HepG2 (cell line): ENCODE measurements around the gene ABCG4. TPM values are rescaled to one million over a fixed set of nuclear protein-coding genes. Genes with fewer than 3 reads are reported as not detected.
A peak's percentile ranks its signal among the peaks of the same experiment; 100 is the strongest.

ENCODE experiments used
- KLF15 ChIP-seq: sonication (generic); formaldehyde crosslinking; IDR thresholded peaks from 2 replicates; pipeline ENCODE4 v1.8.1; 2023; ENCODE audit warnings: borderline replicate concordance, mild to moderate bottlenecking, inconsistent platforms, missing genetic modification reagents, mixed read lengths
- NFKB2 ChIP-seq: sonication (generic); formaldehyde crosslinking; IDR thresholded peaks from 2 replicates; pipeline ENCODE4 v1.4.0; 2020; ENCODE audit warnings: missing genetic modification reagents, borderline replicate concordance
- PPARG ChIP-seq: conservative IDR thresholded peaks from 2 replicates; pipeline ENCODE4 v1.6.1; 2016; ENCODE audit warnings: missing biosample characterization, missing genetic modification reagents
- REL ChIP-seq: sonication (generic); formaldehyde crosslinking; conservative IDR thresholded peaks from 2 replicates; pipeline ENCODE4 v1.8.0; 2022; ENCODE audit warnings: mild to moderate bottlenecking, missing genetic modification reagents, moderate library complexity
- SP5 ChIP-seq: IDR thresholded peaks from 2 replicates; pipeline ENCODE4 v1.6.1; 2016; ENCODE audit warnings: low read depth, borderline replicate concordance
- ZNF546 ChIP-seq: sonication (generic); formaldehyde crosslinking; conservative IDR thresholded peaks from 2 replicates; pipeline ENCODE4 v1.8.1; 2023; ENCODE audit warnings: mild to moderate bottlenecking, missing genetic modification reagents
- ZSCAN12 ChIP-seq: sonication (generic); formaldehyde crosslinking; IDR thresholded peaks from 2 replicates; pipeline ENCODE4 v1.9.0; 2021; ENCODE audit warnings: mild to moderate bottlenecking, missing genetic modification reagents
- polyA plus RNA-seq, 8 experiments: library from polyadenylated mRNA; depleted of rRNA in 3 of 8; stranded (reverse) in 7 of 8; unstranded in 1 of 8; fragments of >200 nt; fragmentation: Illumina TruSeq in 4 of 8; extraction: Trizol in 4 of 8; gene quantifications; 2 replicates each; pipeline versions ENCODE4 v1.2.1 to v1.2.3, GENCODE V29; 2011 to 2016; ENCODE audit warnings: low read depth in 4 of 8, missing spikeins in 1 of 8, mixed read lengths in 1 of 8; ENCODE audit not compliant: insufficient read depth in 1 of 8
- total RNA-seq, 5 experiments: library from RNA; depleted of rRNA; stranded (reverse); fragments of >200 nt; fragmentation: Illumina TruSeq; extraction: Trizol; gene quantifications; 2 replicates each; pipeline ENCODE4 v1.2.3, GENCODE V29; 2016; ENCODE audit warnings: low read depth in 1 of 5
- TF ChIP-seq, protein P1 (sequence below): sonication (generic); formaldehyde crosslinking; IDR thresholded peaks from 2 replicates; pipeline ENCODE4 v1.8.1; 2023; ENCODE audit warnings: mild to moderate bottlenecking, missing genetic modification reagents
- TF ChIP-seq, protein P2 (sequence below): sonication (generic); formaldehyde crosslinking; IDR thresholded peaks from 2 replicates; pipeline ENCODE4 v1.4.0; 2020; ENCODE audit warnings: mild to moderate bottlenecking, missing genetic modification reagents
- TF ChIP-seq, protein P3 (sequence below): sonication (generic); formaldehyde crosslinking; IDR thresholded peaks from 2 replicates; pipeline ENCODE4 v1.5.0; 2020; ENCODE audit warnings: mild to moderate bottlenecking, missing genetic modification reagents, moderate library complexity
- TF ChIP-seq, protein P4 (sequence below): sonication (generic); formaldehyde crosslinking; IDR thresholded peaks from 2 replicates; pipeline ENCODE4 v1.9.0; 2021; ENCODE audit warnings: mild to moderate bottlenecking, missing genetic modification reagents

Gene ABCG4
- total and polyA plus RNA-seq, 2 of the 13 experiments (the other 11 are each of a cell fraction or from before 2014, with no cell fraction given) = not detected

DNA sequence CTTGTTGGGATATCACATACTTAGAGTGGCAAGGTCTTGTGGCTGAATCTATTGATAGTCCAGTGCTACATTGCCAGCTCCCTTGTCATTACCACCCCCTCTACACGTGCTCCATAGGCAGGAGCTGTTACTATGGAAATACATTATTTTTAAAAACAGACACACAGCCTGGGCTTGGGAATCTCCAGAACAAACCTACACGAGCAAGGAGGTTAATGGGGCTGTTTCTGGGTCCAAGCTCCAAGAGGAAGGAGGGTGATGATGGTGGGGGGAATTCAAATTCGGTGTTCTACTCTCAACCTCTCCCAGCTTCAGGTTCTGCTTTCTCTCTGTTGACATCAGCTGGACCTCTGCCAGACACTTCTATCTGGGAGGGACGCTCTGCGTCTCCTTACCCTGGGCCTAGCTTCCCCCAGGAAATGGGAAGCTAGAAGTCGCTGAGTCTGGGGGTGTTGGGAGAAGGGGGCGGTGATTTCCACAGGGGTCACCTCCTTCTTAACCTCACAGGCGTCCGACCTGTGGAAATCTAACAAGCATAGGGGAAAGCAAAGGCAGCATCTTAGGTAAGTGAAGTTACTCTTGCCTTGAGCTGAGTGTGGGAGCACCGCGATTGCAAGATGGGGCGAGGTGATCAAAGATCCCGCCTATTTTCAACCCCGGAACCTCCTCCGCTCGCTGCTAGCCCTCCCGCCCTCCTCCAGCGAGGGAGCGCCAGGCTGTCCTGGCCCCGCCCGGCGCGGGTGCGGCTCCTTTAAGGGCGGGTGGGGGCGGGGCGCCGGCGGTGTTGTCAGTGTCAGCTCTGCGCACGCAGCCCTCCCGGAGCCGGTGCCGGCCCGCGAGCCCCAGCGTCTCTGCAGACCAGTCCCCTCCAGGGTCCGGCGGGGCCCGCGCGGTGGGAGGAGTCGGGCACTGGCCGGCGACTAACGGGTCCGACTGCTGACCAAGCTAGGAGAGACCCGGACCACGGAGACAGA lies 42.0 kb upstream of the ABCG4 start, which contains the start of gene C2CD2L (continued):
- no peak for TF ChIP-seq ZSCAN12
- TF ChIP-seq, protein P1, sequence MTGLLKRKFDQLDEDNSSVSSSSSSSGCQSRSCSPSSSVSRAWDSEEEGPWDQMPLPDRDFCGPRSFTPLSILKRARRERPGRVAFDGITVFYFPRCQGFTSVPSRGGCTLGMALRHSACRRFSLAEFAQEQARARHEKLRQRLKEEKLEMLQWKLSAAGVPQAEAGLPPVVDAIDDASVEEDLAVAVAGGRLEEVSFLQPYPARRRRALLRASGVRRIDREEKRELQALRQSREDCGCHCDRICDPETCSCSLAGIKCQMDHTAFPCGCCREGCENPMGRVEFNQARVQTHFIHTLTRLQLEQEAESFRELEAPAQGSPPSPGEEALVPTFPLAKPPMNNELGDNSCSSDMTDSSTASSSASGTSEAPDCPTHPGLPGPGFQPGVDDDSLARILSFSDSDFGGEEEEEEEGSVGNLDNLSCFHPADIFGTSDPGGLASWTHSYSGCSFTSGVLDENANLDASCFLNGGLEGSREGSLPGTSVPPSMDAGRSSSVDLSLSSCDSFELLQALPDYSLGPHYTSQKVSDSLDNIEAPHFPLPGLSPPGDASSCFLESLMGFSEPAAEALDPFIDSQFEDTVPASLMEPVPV (CRISPR knock-in tag) = no peak
- TF ChIP-seq, protein P2, sequence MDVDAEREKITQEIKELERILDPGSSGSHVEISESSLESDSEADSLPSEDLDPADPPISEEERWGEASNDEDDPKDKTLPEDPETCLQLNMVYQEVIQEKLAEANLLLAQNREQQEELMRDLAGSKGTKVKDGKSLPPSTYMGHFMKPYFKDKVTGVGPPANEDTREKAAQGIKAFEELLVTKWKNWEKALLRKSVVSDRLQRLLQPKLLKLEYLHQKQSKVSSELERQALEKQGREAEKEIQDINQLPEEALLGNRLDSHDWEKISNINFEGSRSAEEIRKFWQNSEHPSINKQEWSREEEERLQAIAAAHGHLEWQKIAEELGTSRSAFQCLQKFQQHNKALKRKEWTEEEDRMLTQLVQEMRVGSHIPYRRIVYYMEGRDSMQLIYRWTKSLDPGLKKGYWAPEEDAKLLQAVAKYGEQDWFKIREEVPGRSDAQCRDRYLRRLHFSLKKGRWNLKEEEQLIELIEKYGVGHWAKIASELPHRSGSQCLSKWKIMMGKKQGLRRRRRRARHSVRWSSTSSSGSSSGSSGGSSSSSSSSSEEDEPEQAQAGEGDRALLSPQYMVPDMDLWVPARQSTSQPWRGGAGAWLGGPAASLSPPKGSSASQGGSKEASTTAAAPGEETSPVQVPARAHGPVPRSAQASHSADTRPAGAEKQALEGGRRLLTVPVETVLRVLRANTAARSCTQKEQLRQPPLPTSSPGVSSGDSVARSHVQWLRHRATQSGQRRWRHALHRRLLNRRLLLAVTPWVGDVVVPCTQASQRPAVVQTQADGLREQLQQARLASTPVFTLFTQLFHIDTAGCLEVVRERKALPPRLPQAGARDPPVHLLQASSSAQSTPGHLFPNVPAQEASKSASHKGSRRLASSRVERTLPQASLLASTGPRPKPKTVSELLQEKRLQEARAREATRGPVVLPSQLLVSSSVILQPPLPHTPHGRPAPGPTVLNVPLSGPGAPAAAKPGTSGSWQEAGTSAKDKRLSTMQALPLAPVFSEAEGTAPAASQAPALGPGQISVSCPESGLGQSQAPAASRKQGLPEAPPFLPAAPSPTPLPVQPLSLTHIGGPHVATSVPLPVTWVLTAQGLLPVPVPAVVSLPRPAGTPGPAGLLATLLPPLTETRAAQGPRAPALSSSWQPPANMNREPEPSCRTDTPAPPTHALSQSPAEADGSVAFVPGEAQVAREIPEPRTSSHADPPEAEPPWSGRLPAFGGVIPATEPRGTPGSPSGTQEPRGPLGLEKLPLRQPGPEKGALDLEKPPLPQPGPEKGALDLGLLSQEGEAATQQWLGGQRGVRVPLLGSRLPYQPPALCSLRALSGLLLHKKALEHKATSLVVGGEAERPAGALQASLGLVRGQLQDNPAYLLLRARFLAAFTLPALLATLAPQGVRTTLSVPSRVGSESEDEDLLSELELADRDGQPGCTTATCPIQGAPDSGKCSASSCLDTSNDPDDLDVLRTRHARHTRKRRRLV = no peak
- TF ChIP-seq KLF15 = no peak
- TF ChIP-seq PPARG = no peak
- no peak for TF ChIP-seq ZNF546
- TF ChIP-seq, protein P3, sequence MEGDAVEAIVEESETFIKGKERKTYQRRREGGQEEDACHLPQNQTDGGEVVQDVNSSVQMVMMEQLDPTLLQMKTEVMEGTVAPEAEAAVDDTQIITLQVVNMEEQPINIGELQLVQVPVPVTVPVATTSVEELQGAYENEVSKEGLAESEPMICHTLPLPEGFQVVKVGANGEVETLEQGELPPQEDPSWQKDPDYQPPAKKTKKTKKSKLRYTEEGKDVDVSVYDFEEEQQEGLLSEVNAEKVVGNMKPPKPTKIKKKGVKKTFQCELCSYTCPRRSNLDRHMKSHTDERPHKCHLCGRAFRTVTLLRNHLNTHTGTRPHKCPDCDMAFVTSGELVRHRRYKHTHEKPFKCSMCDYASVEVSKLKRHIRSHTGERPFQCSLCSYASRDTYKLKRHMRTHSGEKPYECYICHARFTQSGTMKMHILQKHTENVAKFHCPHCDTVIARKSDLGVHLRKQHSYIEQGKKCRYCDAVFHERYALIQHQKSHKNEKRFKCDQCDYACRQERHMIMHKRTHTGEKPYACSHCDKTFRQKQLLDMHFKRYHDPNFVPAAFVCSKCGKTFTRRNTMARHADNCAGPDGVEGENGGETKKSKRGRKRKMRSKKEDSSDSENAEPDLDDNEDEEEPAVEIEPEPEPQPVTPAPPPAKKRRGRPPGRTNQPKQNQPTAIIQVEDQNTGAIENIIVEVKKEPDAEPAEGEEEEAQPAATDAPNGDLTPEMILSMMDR (CRISPR knock-in tag) = no peak
- peak; percentile 27; the same call in 1 of the 2 replicates for TF ChIP-seq NFKB2
- TF ChIP-seq REL = no peak
- peak; percentile 63 for TF ChIP-seq SP5 (CRISPR knock-in tag)
- TF ChIP-seq, protein P4, sequence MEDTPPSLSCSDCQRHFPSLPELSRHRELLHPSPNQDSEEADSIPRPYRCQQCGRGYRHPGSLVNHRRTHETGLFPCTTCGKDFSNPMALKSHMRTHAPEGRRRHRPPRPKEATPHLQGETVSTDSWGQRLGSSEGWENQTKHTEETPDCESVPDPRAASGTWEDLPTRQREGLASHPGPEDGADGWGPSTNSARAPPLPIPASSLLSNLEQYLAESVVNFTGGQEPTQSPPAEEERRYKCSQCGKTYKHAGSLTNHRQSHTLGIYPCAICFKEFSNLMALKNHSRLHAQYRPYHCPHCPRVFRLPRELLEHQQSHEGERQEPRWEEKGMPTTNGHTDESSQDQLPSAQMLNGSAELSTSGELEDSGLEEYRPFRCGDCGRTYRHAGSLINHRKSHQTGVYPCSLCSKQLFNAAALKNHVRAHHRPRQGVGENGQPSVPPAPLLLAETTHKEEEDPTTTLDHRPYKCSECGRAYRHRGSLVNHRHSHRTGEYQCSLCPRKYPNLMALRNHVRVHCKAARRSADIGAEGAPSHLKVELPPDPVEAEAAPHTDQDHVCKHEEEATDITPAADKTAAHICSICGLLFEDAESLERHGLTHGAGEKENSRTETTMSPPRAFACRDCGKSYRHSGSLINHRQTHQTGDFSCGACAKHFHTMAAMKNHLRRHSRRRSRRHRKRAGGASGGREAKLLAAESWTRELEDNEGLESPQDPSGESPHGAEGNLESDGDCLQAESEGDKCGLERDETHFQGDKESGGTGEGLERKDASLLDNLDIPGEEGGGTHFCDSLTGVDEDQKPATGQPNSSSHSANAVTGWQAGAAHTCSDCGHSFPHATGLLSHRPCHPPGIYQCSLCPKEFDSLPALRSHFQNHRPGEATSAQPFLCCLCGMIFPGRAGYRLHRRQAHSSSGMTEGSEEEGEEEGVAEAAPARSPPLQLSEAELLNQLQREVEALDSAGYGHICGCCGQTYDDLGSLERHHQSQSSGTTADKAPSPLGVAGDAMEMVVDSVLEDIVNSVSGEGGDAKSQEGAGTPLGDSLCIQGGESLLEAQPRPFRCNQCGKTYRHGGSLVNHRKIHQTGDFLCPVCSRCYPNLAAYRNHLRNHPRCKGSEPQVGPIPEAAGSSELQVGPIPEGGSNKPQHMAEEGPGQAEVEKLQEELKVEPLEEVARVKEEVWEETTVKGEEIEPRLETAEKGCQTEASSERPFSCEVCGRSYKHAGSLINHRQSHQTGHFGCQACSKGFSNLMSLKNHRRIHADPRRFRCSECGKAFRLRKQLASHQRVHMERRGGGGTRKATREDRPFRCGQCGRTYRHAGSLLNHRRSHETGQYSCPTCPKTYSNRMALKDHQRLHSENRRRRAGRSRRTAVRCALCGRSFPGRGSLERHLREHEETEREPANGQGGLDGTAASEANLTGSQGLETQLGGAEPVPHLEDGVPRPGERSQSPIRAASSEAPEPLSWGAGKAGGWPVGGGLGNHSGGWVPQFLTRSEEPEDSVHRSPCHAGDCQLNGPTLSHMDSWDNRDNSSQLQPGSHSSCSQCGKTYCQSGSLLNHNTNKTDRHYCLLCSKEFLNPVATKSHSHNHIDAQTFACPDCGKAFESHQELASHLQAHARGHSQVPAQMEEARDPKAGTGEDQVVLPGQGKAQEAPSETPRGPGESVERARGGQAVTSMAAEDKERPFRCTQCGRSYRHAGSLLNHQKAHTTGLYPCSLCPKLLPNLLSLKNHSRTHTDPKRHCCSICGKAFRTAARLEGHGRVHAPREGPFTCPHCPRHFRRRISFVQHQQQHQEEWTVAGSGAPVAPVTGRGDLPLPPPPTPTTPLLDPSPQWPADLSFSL = no peak
